ENCODE results near the gene SLTM. TPM values are rescaled to one million over a fixed set of nuclear protein-coding genes. Genes with fewer than 3 reads are reported as not detected.
"Not testable (repeated sequence)": the region's sequence is repeated elsewhere in the genome, so short reads cannot be mapped to it uniquely, and the experiment has no call there.

The SLTM gene
- total and polyA plus RNA-seq, 8 donors = 57.4 to 154 (median 130) TPM

- H3K36me3 ChIP-seq = peaks cover 0 to 38% of the 10 kb centered on the region in 2 donors
- TF ChIP-seq CTCF (IDR thresholded peaks at IDR 0.05) = no peak
- H3K27ac ChIP-seq = no peak overlapping the region
- no peaks in the 10 kb centered on the region for H3K9me3 ChIP-seq
- no peaks in the 10 kb centered on the region for H3K27me3 ChIP-seq
- H3K4me3 ChIP-seq = no peak overlapping the region
- ATAC-seq (no peak), DNase-seq (no peak)
- H3K4me1 ChIP-seq = peaks cover 12 to 30% of the 10 kb centered on the region in 2 donors
- intact Hi-C loops (cut with DNase I) = no loop called here
These were observed 14.2 kb downstream of the SLTM start for GRCh38 chr15:58919232-58919631.

- Histone ChIP-seq H3K4me3 (no peak overlapping the region), H3K27me3 (no peaks in the 10 kb centered on the region), H3K27ac (no peak overlapping the region), H3K9me3 (no peaks in the 10 kb centered on the region), H3K36me3 (peaks cover 0 to 43% of the 10 kb centered on the region in 2 donors), H3K4me1 (peaks cover 6 to 20% of the 10 kb centered on the region in 2 donors)
- no peak for TF ChIP-seq CTCF (IDR thresholded peaks at IDR 0.05)
- intact Hi-C loops (cut with DNase I) = no loop called here
- no peak for DNase-seq
- no peak for ATAC-seq
These were observed 15.2 kb downstream of the SLTM start for GRCh38 chr15:58918239-58918638.

- DNase-seq = not testable (repeated sequence)
These were observed 15.8 kb downstream of the SLTM start for GRCh38 chr15:58917613-58918129.

GRCh38 chr15:58916962-58917361, 16.5 kb downstream of the SLTM start:
- ATAC-seq = no peak
- intact Hi-C loops (cut with DNase I) = no loop called here
- peaks cover 0 to 51% of the 10 kb centered on the region in 2 donors for H3K36me3 ChIP-seq

More at GRCh38 chr15:58917613-58918129, 15.8 kb downstream of the SLTM start:
- H3K9me3 ChIP-seq; H3K4me3 ChIP-seq; intact Hi-C loops (cut with DNase I); H3K27ac ChIP-seq; ATAC-seq; H3K27me3 ChIP-seq: not testable (repeated sequence)
- Histone ChIP-seq H3K4me1 (peaks cover 4 to 18% of the 10 kb centered on the region in 2 donors), H3K36me3 (peaks cover 0 to 45% of the 10 kb centered on the region in 2 donors)

GRCh38 chr15:58910456-58910855, 23.0 kb downstream of the SLTM start:
- TF ChIP-seq CTCF (IDR thresholded peaks at IDR 0.05) = no peak
- H3K27me3 ChIP-seq = no peaks in the 10 kb centered on the region
- no peaks in the 10 kb centered on the region for H3K4me1 ChIP-seq
- intact Hi-C loops (cut with DNase I) = no loop called here
- no peak for ATAC-seq
- H3K9me3 ChIP-seq = no peaks in the 10 kb centered on the region
- no peak overlapping the region for H3K27ac ChIP-seq
- DNase-seq = no peak
- peaks cover 0 to 58% of the 10 kb centered on the region in 2 donors for H3K36me3 ChIP-seq
- no peak overlapping the region for H3K4me3 ChIP-seq

More at GRCh38 chr15:58916962-58917361, 16.5 kb downstream of the SLTM start:
- H3K9me3 ChIP-seq = no peaks in the 10 kb centered on the region
- H3K27me3 ChIP-seq = no peaks in the 10 kb centered on the region
- no peak overlapping the region for H3K4me3 ChIP-seq
- H3K4me1 ChIP-seq = peaks cover 4 to 18% of the 10 kb centered on the region in 2 donors
- no peak overlapping the region for H3K27ac ChIP-seq
- no peak for TF ChIP-seq CTCF (IDR thresholded peaks at IDR 0.05)
- no peak for DNase-seq

GRCh38 chr15:58909616-58910015, 23.9 kb downstream of the SLTM start:
- no peak for DNase-seq
- no peak for ATAC-seq
- intact Hi-C loops (cut with DNase I) = no loop called here
- no peak overlapping the region for H3K27ac ChIP-seq
- TF ChIP-seq CTCF (IDR thresholded peaks at IDR 0.05) = no peak
- H3K27me3 ChIP-seq = no peaks in the 10 kb centered on the region
- H3K9me3 ChIP-seq = no peaks in the 10 kb centered on the region
- H3K36me3 ChIP-seq = peaks cover 0 to 58% of the 10 kb centered on the region in 2 donors
- H3K4me3 ChIP-seq = no peak overlapping the region
- H3K4me1 ChIP-seq = no peaks in the 10 kb centered on the region

Data from left lung (tissue), 10 donors.